PC-3 (cell line): ENCODE measurements around the gene ARHGEF28. TPM values are rescaled to one million over a fixed set of nuclear protein-coding genes. Genes with fewer than 3 reads are reported as not detected.

Experiments used
- ATAC-seq: fragments of 200-7000 bp; cut with Tn5 transposase; 2 replicates; pipeline ENCODE4 v1.9.1; 2020; ENCODE audit warnings: mild to moderate bottlenecking, moderate library complexity
- BruUV-seq: library from RNA; stranded (reverse); fragments of 400-500 nt; replicated peaks from 2 replicates; lab custom pipeline; 2021; lab: Mats Ljungman, UMichigan
- CTCF ChIA-PET: fragments of 300-600 bp; sonication (Branson Sonifier 250); formaldehyde crosslinking; loops from one replicate; lab custom pipeline; 2022; ENCODE audit warnings: antibody characterized with exemption; lab: Charles Lee
- POLR2A ChIA-PET: fragments of 300-600 bp; sonication (Branson Sonifier 250); formaldehyde crosslinking; loops from one replicate; lab custom pipeline; 2022; ENCODE audit warnings: antibody characterized with exemption; ENCODE audit not compliant: unreplicated experiment; lab: Charles Lee
- DNase-seq: peaks from one replicate; pipeline ENCODE4 v3.0.0-alpha.2; 2015
- H2AFZ ChIP-seq: fragments of 300-600 bp; sonication (generic); 2 replicates; pipeline ENCODE4 v1.6.0; 2016; ENCODE audit warnings: antibody characterized with exemption, low read length
- H3F3A ChIP-seq: fragments of 300-600 bp; sonication (generic); one replicate; pipeline ENCODE4 v1.6.0; 2017; ENCODE audit warnings: antibody characterized with exemption, low read length, control low read depth, mild to moderate bottlenecking; ENCODE audit not compliant: unreplicated experiment
- H3K27ac ChIP-seq: fragments of 300-600 bp; sonication (generic); 2 replicates; pipeline ENCODE4 v1.5.1; 2016; ENCODE audit warnings: mild to moderate bottlenecking, low read length
- H3K27me3 ChIP-seq: fragments of 300-600 bp; sonication (generic); 2 replicates; pipeline ENCODE4 v1.6.1; 2016; ENCODE audit warnings: low read length, mixed read lengths
- H3K36me3 ChIP-seq: fragments of 300-600 bp; sonication (generic); 2 replicates; pipeline ENCODE4 v1.6.1; 2016; ENCODE audit warnings: low read depth, mixed run types, low read length, mixed read lengths
- H3K4me1 ChIP-seq: fragments of 300-600 bp; sonication (generic); 2 replicates; pipeline ENCODE4 v1.5.1; 2016; ENCODE audit warnings: low read length; ENCODE audit not compliant: insufficient read depth
- H3K4me2 ChIP-seq: fragments of 300-600 bp; sonication (generic); 2 replicates; pipeline ENCODE4 v1.6.0; 2016; ENCODE audit warnings: low read length
- H3K4me3 ChIP-seq: fragments of 300-600 bp; sonication (generic); 2 replicates; pipeline ENCODE4 v1.5.1; 2016; ENCODE audit warnings: mild to moderate bottlenecking, low read length, mixed read lengths
- H3K79me2 ChIP-seq: fragments of 300-600 bp; sonication (generic); 2 replicates; pipeline ENCODE4 v1.6.1; 2017; ENCODE audit warnings: low read length, mixed read lengths
- H3K9ac ChIP-seq: fragments of 300-600 bp; sonication (generic); 2 replicates; pipeline ENCODE4 v1.6.0; 2016; ENCODE audit warnings: mild to moderate bottlenecking, low read length
- H3K9me2 ChIP-seq: fragments of 300-600 bp; sonication (generic); replicated peaks from 2 replicates; pipeline ENCODE4 v1.6.1; 2016; ENCODE audit warnings: mixed run types, low read length, mixed read lengths
- H3K9me3 ChIP-seq: fragments of 300-600 bp; sonication (generic); 2 replicates; pipeline ENCODE4 v1.6.1; 2016; ENCODE audit warnings: low read length, mixed read lengths
- H4K20me1 ChIP-seq: fragments of 300-600 bp; sonication (generic); 2 replicates; pipeline ENCODE4 v1.6.1; 2016; ENCODE audit warnings: low read length, mixed read lengths
- CTCF ChIP-seq: fragments of 300-600 bp; sonication (generic); conservative IDR thresholded peaks from 2 replicates; pipeline ENCODE4 v1.5.1; 2017; ENCODE audit warnings: antibody characterized with exemption, low read depth, mild to moderate bottlenecking, low read length
- EZH2 ChIP-seq: fragments of 300-600 bp; sonication (generic); IDR thresholded peaks from one replicate; pipeline ENCODE4 v1.6.1; 2017; ENCODE audit warnings: antibody characterized with exemption, mild to moderate bottlenecking, low read length; ENCODE audit not compliant: unreplicated experiment
- EZH2phosphoT487 ChIP-seq: fragments of 300-600 bp; sonication (generic); IDR thresholded peaks from 2 replicates; pipeline ENCODE4 v1.6.1; 2018; ENCODE audit warnings: mild to moderate bottlenecking, antibody characterized with exemption, low read length, borderline replicate concordance
- intact Hi-C: fragments of 100-400 bp; cut with micrococcal nuclease; formaldehyde crosslinking; loops from 2 replicates; pipeline ENCODE4 v1.9.0; 2023
- total RNA-seq: library from RNA; depleted of rRNA; stranded (reverse); fragments of >200 nt; gene quantifications from 2 replicates; pipeline ENCODE4 v1.2.3, GENCODE V29; 2014

Gene ARHGEF28
- total RNA-seq, 1 experiment from 2014 or later, result 24.2 TPM

GRCh38 chr5:73892806-73893205 lies 266.8 kb downstream of the ARHGEF28 start:
- Histone ChIP-seq H3K4me1 (no peaks in the 10 kb centered on the region), H3K4me2 (no peak overlapping the region), H3K27me3 (no peaks in the 10 kb centered on the region), H2AFZ (no peak overlapping the region), H3K36me3 (no peaks in the 10 kb centered on the region), H3K9me3 (no peaks in the 10 kb centered on the region), H3K9ac (no peak overlapping the region), H4K20me1 (no peaks in the 10 kb centered on the region), H3K79me2 (no peaks in the 10 kb centered on the region), H3F3A (no peaks in the 10 kb centered on the region), H3K4me3 (no peak overlapping the region), H3K9me2 (no peaks in the 10 kb centered on the region), H3K27ac (no peak overlapping the region)
- DNase-seq, result peak; percentile 19
- no peak for ATAC-seq
- intact Hi-C loops, result no loop called here
- TF ChIP-seq EZH2phosphoT487 (no peak), CTCF (no peak), EZH2 (no peak)
- no TSS peak for BruUV-seq
- ChIA-PET CTCF (no interaction called here), POLR2A (no interaction called here)

GRCh38 chr5:73893813-73894212 lies 267.8 kb downstream of the ARHGEF28 start:
- Histone ChIP-seq H3K79me2 (no peaks in the 10 kb centered on the region), H3K27me3 (no peaks in the 10 kb centered on the region), H3K9me2 (no peaks in the 10 kb centered on the region), H3K9ac (no peak overlapping the region), H3K4me3 (no peak overlapping the region), H3K27ac (no peak overlapping the region), H3K4me1 (no peaks in the 10 kb centered on the region), H3K9me3 (no peaks in the 10 kb centered on the region), H4K20me1 (no peaks in the 10 kb centered on the region), H3K4me2 (no peak overlapping the region), H3F3A (no peaks in the 10 kb centered on the region), H3K36me3 (no peaks in the 10 kb centered on the region), H2AFZ (no peak overlapping the region)
- TF ChIP-seq EZH2 (no peak), CTCF (no peak), EZH2phosphoT487 (no peak)
- ATAC-seq, result no peak
- CTCF ChIA-PET, result interaction anchor here (0.5 kb wide), 1 partner anchor 356 kb away, joined by 5 read pairs; no protein-coding TSS in a partner anchor
- intact Hi-C loops, result no loop called here
- no TSS peak for BruUV-seq
- POLR2A ChIA-PET, result no interaction called here
- no peak for DNase-seq

DNA sequence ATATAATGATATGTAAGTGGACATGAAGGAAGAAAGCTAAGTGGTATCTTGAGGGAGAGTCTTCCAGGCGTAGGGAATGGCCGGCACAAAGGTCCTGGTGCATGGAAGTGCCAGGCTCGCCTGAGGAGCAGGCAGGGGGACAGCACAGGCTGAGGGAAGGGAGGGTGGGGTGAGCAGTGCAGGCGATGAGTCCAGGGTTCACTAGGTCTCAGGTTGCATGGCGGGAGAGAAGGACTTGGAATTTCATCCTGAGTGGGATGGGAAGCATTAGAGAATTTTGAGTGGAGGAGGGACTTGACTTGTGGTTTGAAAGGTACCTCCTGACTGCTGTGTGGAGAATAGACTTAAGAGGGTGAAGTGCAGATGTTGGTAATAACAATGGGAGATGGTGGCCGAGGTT lies 268.9 kb downstream of the ARHGEF28 start:
- no peaks in the 10 kb centered on the region for H3K9me3 ChIP-seq
- ChIA-PET POLR2A (no interaction called here), CTCF (no interaction called here)
- no peaks in the 10 kb centered on the region for H4K20me1 ChIP-seq
- no peaks in the 10 kb centered on the region for H3F3A ChIP-seq
- H3K4me2 ChIP-seq, result no peak overlapping the region
- no peak for ATAC-seq
- H3K4me1 ChIP-seq, result no peaks in the 10 kb centered on the region
- BruUV-seq, result no TSS peak
- no peaks in the 10 kb centered on the region for H3K9me2 ChIP-seq
- no peaks in the 10 kb centered on the region for H3K79me2 ChIP-seq
- H2AFZ ChIP-seq, result no peak overlapping the region
- no peaks in the 10 kb centered on the region for H3K36me3 ChIP-seq
- intact Hi-C loops, result no loop called here
- TF ChIP-seq CTCF (no peak), EZH2 (no peak), EZH2phosphoT487 (no peak)
- no peak overlapping the region for H3K4me3 ChIP-seq
- no peak overlapping the region for H3K27ac ChIP-seq
- H3K27me3 ChIP-seq, result no peaks in the 10 kb centered on the region
- no peak for DNase-seq
- no peak overlapping the region for H3K9ac ChIP-seq
